Measurements from ENCODE around the gene NRP2. TPM values are rescaled to one million over a fixed set of nuclear protein-coding genes. Genes with fewer than 3 reads are reported as not detected.

NRP2 gene
- total RNA-seq, 1 experiment from 2014 or later = 31.0 TPM

DNA sequence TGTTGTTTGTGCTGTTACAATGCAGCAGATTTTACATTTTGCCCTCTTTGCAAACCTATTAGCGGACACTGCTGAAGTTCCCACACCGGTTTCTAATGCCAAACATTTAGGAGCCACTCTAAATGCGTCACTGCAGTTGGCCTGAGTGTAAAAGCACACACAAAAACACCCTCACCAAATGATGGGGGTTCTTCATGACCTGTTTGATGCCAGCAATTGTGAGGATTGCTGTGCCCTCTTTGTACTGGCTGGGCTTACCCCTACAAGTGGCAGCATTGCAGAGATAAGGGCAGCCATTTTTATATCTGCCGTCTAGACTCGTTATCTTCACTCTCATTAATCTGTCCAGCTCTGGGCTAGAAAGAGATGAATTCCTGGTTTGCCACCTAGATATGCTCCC lies 85.3 kb downstream of the NRP2 start:
- no peak overlapping the region for H3K4me3 ChIP-seq
- H3K27ac ChIP-seq = no peak overlapping the region
- no peak for DNase-seq
- no peaks in the 10 kb centered on the region for H3K9me2 ChIP-seq (ENCODE audit: insufficient read depth)
- no peak overlapping the region for H3K4me2 ChIP-seq
- TF ChIP-seq, protein P1, sequence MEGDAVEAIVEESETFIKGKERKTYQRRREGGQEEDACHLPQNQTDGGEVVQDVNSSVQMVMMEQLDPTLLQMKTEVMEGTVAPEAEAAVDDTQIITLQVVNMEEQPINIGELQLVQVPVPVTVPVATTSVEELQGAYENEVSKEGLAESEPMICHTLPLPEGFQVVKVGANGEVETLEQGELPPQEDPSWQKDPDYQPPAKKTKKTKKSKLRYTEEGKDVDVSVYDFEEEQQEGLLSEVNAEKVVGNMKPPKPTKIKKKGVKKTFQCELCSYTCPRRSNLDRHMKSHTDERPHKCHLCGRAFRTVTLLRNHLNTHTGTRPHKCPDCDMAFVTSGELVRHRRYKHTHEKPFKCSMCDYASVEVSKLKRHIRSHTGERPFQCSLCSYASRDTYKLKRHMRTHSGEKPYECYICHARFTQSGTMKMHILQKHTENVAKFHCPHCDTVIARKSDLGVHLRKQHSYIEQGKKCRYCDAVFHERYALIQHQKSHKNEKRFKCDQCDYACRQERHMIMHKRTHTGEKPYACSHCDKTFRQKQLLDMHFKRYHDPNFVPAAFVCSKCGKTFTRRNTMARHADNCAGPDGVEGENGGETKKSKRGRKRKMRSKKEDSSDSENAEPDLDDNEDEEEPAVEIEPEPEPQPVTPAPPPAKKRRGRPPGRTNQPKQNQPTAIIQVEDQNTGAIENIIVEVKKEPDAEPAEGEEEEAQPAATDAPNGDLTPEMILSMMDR (conservative IDR thresholded peaks at IDR 0.05) = no peak
- TF ChIP-seq EZH2 (IDR thresholded peaks at IDR 0.05; ENCODE audit: low read depth) = no peak
- no peaks in the 10 kb centered on the region for H3F3A ChIP-seq (ENCODE audit: insufficient read depth, low read depth)
- ChIA-PET POLR2A (ENCODE audit: unreplicated experiment) (no interaction called here), CTCF (no interaction called here)
- no peaks in the 10 kb centered on the region for H3K9me3 ChIP-seq (ENCODE audit: insufficient read depth, low read depth)
- no peaks in the 10 kb centered on the region for H3K4me1 ChIP-seq (replicated peaks; ENCODE audit: insufficient read depth)
- H3K79me2 ChIP-seq (ENCODE audit: low read depth) = no peaks in the 10 kb centered on the region
- intact Hi-C loops (cut with micrococcal nuclease; ENCODE audit: unreplicated experiment) = loop anchor here (2.0 kb wide), 2 partner anchors 117 to 159 kb away; no protein-coding TSS in a partner anchor
- no peaks in the 10 kb centered on the region for H3K27me3 ChIP-seq (ENCODE audit: insufficient read depth, low read depth)
- H2AFZ ChIP-seq = no peak overlapping the region
- no peaks in the 10 kb centered on the region for H4K20me1 ChIP-seq (ENCODE audit: insufficient read depth)
- no peaks in the 10 kb centered on the region for H3K36me3 ChIP-seq (ENCODE audit: low read depth)
- BruUV-seq (replicated peaks) = no TSS peak

DNA sequence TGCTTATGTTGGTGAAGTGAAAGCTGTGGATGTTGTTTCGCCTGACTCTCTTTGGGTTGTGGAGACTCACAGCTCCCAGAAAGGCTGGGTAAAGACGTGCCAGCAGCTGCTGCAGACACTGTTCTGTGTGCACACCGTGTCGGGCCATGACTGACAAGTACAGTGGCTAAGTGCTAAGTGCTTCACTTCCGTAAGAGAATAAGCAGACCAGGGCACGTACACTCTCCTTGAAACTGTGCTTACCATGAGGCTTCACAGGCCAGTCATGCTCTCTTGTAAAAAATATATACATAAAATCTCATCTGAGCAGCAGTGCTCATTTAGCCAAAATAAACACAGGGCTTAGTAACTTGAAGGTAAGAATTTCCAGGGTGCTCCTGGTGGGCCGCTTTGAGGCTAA lies 86.0 kb downstream of the NRP2 start:
- Histone ChIP-seq H3K9me3 (ENCODE audit: insufficient read depth, low read depth) (no peaks in the 10 kb centered on the region), H3K4me2 (no peak overlapping the region), H3K4me3 (no peak overlapping the region), H3K27ac (no peak overlapping the region), H4K20me1 (ENCODE audit: insufficient read depth) (no peaks in the 10 kb centered on the region), H3F3A (ENCODE audit: insufficient read depth, low read depth) (no peaks in the 10 kb centered on the region), H2AFZ (no peak overlapping the region), H3K9me2 (ENCODE audit: insufficient read depth) (no peaks in the 10 kb centered on the region), H3K27me3 (ENCODE audit: insufficient read depth, low read depth) (no peaks in the 10 kb centered on the region), H3K4me1 (replicated peaks; ENCODE audit: insufficient read depth) (no peaks in the 10 kb centered on the region), H3K79me2 (ENCODE audit: low read depth) (no peaks in the 10 kb centered on the region), H3K36me3 (ENCODE audit: low read depth) (no peaks in the 10 kb centered on the region)
- TF ChIP-seq EZH2 (IDR thresholded peaks at IDR 0.05; ENCODE audit: low read depth) = no peak
- TF ChIP-seq, protein P1 (conservative IDR thresholded peaks at IDR 0.05) = no peak
- intact Hi-C loops (cut with micrococcal nuclease; ENCODE audit: unreplicated experiment) = no loop called here
- ChIA-PET CTCF (no interaction called here), POLR2A (ENCODE audit: unreplicated experiment) (no interaction called here)
- BruUV-seq (replicated peaks) = no TSS peak
- DNase-seq = no peak

DNA sequence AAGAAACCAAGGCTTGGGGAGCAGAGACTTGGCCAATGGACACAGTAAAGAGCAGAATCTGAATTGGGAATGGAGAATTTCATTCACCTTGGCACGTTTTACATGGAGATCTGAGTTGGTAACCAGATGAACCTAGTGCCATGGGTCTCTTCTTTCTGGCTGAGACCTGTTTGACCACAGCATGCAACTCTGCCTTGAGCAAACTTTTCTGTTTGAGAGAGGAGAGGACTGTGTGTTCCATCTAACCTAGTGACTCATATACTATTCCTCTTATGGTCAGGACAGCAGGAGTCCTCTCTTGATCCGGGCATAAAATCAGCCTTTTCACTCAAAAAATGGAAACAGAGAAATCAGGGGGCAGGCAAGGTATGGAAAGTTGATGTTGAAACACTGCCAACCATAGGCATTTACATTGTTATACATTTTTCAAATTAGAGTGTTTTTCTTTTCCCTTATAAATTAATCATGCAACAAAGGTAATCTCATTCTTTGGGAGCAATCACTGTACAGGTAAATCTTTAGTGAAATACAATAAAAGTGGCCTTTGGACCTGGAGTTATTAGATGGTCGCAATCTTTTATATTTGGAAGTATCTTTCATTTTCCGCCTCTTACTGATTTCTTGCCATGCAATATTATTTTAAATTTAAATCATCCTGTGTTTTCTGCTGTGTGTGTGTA lies 86.7 kb downstream of the NRP2 start:
- BruUV-seq (replicated peaks) = no TSS peak
- no peaks in the 10 kb centered on the region for H3K4me1 ChIP-seq (replicated peaks; ENCODE audit: insufficient read depth)

More for the DNA sequence above, 86.7 kb downstream of the NRP2 start:
- Histone ChIP-seq H3F3A (ENCODE audit: insufficient read depth, low read depth) (no peaks in the 10 kb centered on the region), H3K27ac (no peak overlapping the region), H3K36me3 (ENCODE audit: low read depth) (no peaks in the 10 kb centered on the region), H3K4me3 (no peak overlapping the region), H3K9me3 (ENCODE audit: insufficient read depth, low read depth) (no peaks in the 10 kb centered on the region), H3K9me2 (ENCODE audit: insufficient read depth) (no peaks in the 10 kb centered on the region), H2AFZ (no peak overlapping the region), H3K4me2 (no peak overlapping the region), H3K79me2 (ENCODE audit: low read depth) (no peaks in the 10 kb centered on the region), H3K27me3 (ENCODE audit: insufficient read depth, low read depth) (no peaks in the 10 kb centered on the region), H4K20me1 (ENCODE audit: insufficient read depth) (no peaks in the 10 kb centered on the region)
- POLR2A ChIA-PET (ENCODE audit: unreplicated experiment) = no interaction called here
- no peak for DNase-seq
- CTCF ChIA-PET = no interaction called here
- intact Hi-C loops (cut with micrococcal nuclease; ENCODE audit: unreplicated experiment) = no loop called here
- TF ChIP-seq, protein P1 (conservative IDR thresholded peaks at IDR 0.05) = no peak
- no peak for TF ChIP-seq EZH2 (IDR thresholded peaks at IDR 0.05; ENCODE audit: low read depth)

Measured in PC-9 (cell line).